HG03159 (cell line): ENCODE results near the gene MEDAG.

Experiments
- ATAC-seq: cut with Tn5 transposase; IDR thresholded peaks from one replicate; pipeline ENCODE4 v1.9.1; 2021; ENCODE audit warnings: mild to moderate bottlenecking, moderate library complexity; ENCODE audit not compliant: unreplicated experiment

MEDAG gene

GRCh38 chr13:30936971-30937370, 30.9 kb downstream of the MEDAG start:
- no peak for ATAC-seq

- ATAC-seq, result no peak
Measured at GRCh38 chr13:30943881-30944280, 37.8 kb downstream of the MEDAG start.

- no peak for ATAC-seq
Measured at GRCh38 chr13:30957258-30957943, 51.3 kb downstream of the MEDAG start.

GRCh38 chr13:30959678-30960077, 53.6 kb downstream of the MEDAG start:
- no peak for ATAC-seq

- ATAC-seq, result no peak
Measured at GRCh38 chr13:30963791-30964190, 57.7 kb downstream of the MEDAG start.

- no peak for ATAC-seq
Measured at GRCh38 chr13:30965380-30965779, 59.3 kb downstream of the MEDAG start.

GRCh38 chr13:30966101-30966500, 60.0 kb downstream of the MEDAG start:
- no peak for ATAC-seq

GRCh38 chr13:30968846-30969245, 62.8 kb downstream of the MEDAG start:
- no peak for ATAC-seq

GRCh38 chr13:30971575-30971974, 65.5 kb downstream of the MEDAG start:
- ATAC-seq, result no peak

GRCh38 chr13:30972888-30973377, 66.9 kb downstream of the MEDAG start:
- ATAC-seq, result no peak

GRCh38 chr13:30974350-30974749, 68.3 kb downstream of the MEDAG start:
- ATAC-seq, result no peak
